Activated CD4-positive, alpha-beta T cell treated with anti-CD3 and anti-CD28 coated beads, Interleukin-2, amount 50 U/mL, for 24 hours (primary cell): ENCODE data around the gene TTYH3.
"Not testable (repeated sequence)": the region's sequence is repeated elsewhere in the genome, so short reads cannot be mapped to it uniquely, and the experiment has no call there.

Source experiments
- DNase-seq, 2 donors: peaks; one replicate each; pipeline ENCODE4 v3.0.0-alpha.2; 2020; ENCODE audit warnings: low read depth in 1 of 2, low spot score in 1 of 2

Gene TTYH3

GRCh38 chr7:2631946-2632732 is at the start of gene TTYH3:
Gene TTYH3 (plus strand): TSS chr7:2631986. CDS start chr7:2632156, 170 bp downstream.
- peak in 1 of 2 donors; percentile 21 for DNase-seq

GRCh38 chr7:2582006-2582735 is 49.6 kb upstream of the TTYH3 start:
- no peak for DNase-seq

GRCh38 chr7:2583798-2584580 is 47.8 kb upstream of the TTYH3 start:
- no peak for DNase-seq

- DNase-seq = no peak
Measured at GRCh38 chr7:2585446-2585845, 46.3 kb upstream of the TTYH3 start.

GRCh38 chr7:2586326-2587020 is 45.3 kb upstream of the TTYH3 start:
- DNase-seq = no peak

GRCh38 chr7:2587134-2587533 is 44.7 kb upstream of the TTYH3 start:
- DNase-seq = no peak

- no peak for DNase-seq
Measured at GRCh38 chr7:2587778-2588177, 44.0 kb upstream of the TTYH3 start.

GRCh38 chr7:2589341-2589740 is 42.4 kb upstream of the TTYH3 start:
- DNase-seq = no peak

- DNase-seq = not testable (repeated sequence)
Measured at GRCh38 chr7:2589941-2590340, 41.8 kb upstream of the TTYH3 start.

- no peak for DNase-seq
Measured at GRCh38 chr7:2592375-2592865, 39.4 kb upstream of the TTYH3 start.

GRCh38 chr7:2593036-2593727 is 38.6 kb upstream of the TTYH3 start:
- DNase-seq = no peak

GRCh38 chr7:2594599-2594998 is 37.2 kb upstream of the TTYH3 start:
- no peak for DNase-seq

- DNase-seq = no peak
Measured at GRCh38 chr7:2595258-2595860, 36.4 kb upstream of the TTYH3 start.

GRCh38 chr7:2596464-2597272 is 35.1 kb upstream of the TTYH3 start:
- no peak for DNase-seq

GRCh38 chr7:2597273-2597640 is 34.5 kb upstream of the TTYH3 start:
- DNase-seq = no peak

GRCh38 chr7:2598154-2598823 is 33.5 kb upstream of the TTYH3 start:
- no peak for DNase-seq

- no peak for DNase-seq
Measured at GRCh38 chr7:2601065-2601464, 30.7 kb upstream of the TTYH3 start.

- no peak for DNase-seq
Measured at GRCh38 chr7:2601907-2602306, 29.9 kb upstream of the TTYH3 start.
